Aortic smooth muscle cell (primary cell): ENCODE data around the gene CT47A1. TPM values are rescaled to one million over a fixed set of nuclear protein-coding genes. Genes with fewer than 3 reads are reported as not detected.

Experiments used
- total RNA-seq: library from RNA; depleted of rRNA; stranded (reverse); fragments of >200 nt; gene quantifications from 2 replicates; pipeline ENCODE4 v1.2.3, GENCODE V29; 2014

The CT47A1 gene
- not detected in 2 replicates for total RNA-seq

GRCh38 chrX:120985660-120986059, at the start of gene CT47A1:
CT47A1 (minus strand) TSS chrX:120985760; CDS start chrX:120985529, 231 bp downstream.

GRCh38 chrX:120956500-120956899, 29.1 kb downstream of the CT47A1 start, which contains the start of gene CT47A7:
CT47A7 (minus strand) TSS chrX:120956600; CDS start chrX:120956345, 255 bp downstream.

Other genes starting within 250 kb of the CT47A1 start
- not detected in 2 replicates for gene CT47B1, start 109.9 kb downstream of the CT47A1 start, total RNA-seq
- not detected in 2 replicates for gene CT47A11, start 48.6 kb downstream of the CT47A1 start, total RNA-seq
- not detected in 2 replicates for gene CT47A10, start 43.7 kb downstream of the CT47A1 start, total RNA-seq
- not detected in 2 replicates for gene CT47A9, start 38.9 kb downstream of the CT47A1 start, total RNA-seq
- gene CT47A8, start 34.0 kb downstream of the CT47A1 start, total RNA-seq = not detected in 2 replicates
- not detected in 2 replicates for gene CT47A7, start 29.2 kb downstream of the CT47A1 start, total RNA-seq
- not detected in 2 replicates for gene CT47A6, start 24.3 kb downstream of the CT47A1 start, total RNA-seq
- gene CT47A5, start 19.4 kb downstream of the CT47A1 start, total RNA-seq = not detected in 2 replicates
- not detected in 2 replicates for gene CT47A4, start 14.6 kb downstream of the CT47A1 start, total RNA-seq
- not detected in 2 replicates for gene CT47A3, start 9.7 kb downstream of the CT47A1 start, total RNA-seq
- gene CT47A2, start 4.8 kb downstream of the CT47A1 start, total RNA-seq = not detected in 2 replicates
- gene GLUD2, start 61.9 kb upstream of the CT47A1 start, total RNA-seq = 2.9 and 8.9 TPM in 2 replicates